Testis (tissue), 3 donors: ENCODE data around the gene FLT4. TPM values are rescaled to one million over a fixed set of nuclear protein-coding genes. Genes with fewer than 3 reads are reported as not detected.

Source experiments
- DNase-seq: peaks from one replicate; pipeline ENCODE4 v3.0.0-alpha.2; 2019
- H3K27ac ChIP-seq, 2 donors: fragments of 200-600 bp; sonication (generic); one replicate each; pipeline ENCODE4 v1.5.1; 2019
- H3K27me3 ChIP-seq: fragments of 200-600 bp; sonication (generic); one replicate; pipeline ENCODE4 v1.5.1; 2019
- H3K36me3 ChIP-seq: fragments of 200-600 bp; sonication (generic); one replicate; pipeline ENCODE4 v1.5.1; 2017; ENCODE audit warnings: low read depth; ENCODE audit errors: missing control alignments
- H3K4me1 ChIP-seq: fragments of 200-600 bp; sonication (generic); one replicate; pipeline ENCODE4 v1.5.1; 2019
- H3K4me3 ChIP-seq, 2 donors: fragments of 200-600 bp; sonication (generic); one replicate each; pipeline ENCODE4 v1.5.1; 2017 to 2019
- H3K9me3 ChIP-seq: fragments of 200-600 bp; sonication (generic); one replicate; pipeline ENCODE4 v1.5.1; 2017
- POLR2A ChIP-seq: fragments of 450-650 bp; IDR thresholded peaks from one replicate; pipeline ENCODE4 v1.6.1; 2017; ENCODE audit warnings: antibody characterized with exemption, mild to moderate bottlenecking, moderate library complexity
- WGBS, 2 donors: methylation state at CpG; one replicate each; pipeline ENCODE4 v1.1.5; 2018; 5-methylcytosine and 5-hydroxymethylcytosine counted together
- intact Hi-C: fragments of 100-400 bp; cut with DNase I; formaldehyde crosslinking; loops from one replicate; pipeline ENCODE4 v1.15.1; 2023; ENCODE audit warnings: low total_unique reads
- polyA plus RNA-seq: library from polyadenylated mRNA; stranded (reverse); fragments of 350-450 nt; fragmentation: Illumina TruSeq; extraction: RNeasy Lipid Tissue Mini Kit (QIAGEN cat#74804); gene quantifications from one replicate; pipeline ENCODE4 v1.2.3, GENCODE V29; 2014; ENCODE audit warnings: low read depth, low replicate concordance; ENCODE audit not compliant: insufficient read depth
- total RNA-seq, 2 donors: library from RNA; depleted of rRNA; stranded (reverse); fragments of >200 nt; gene quantifications; one replicate each; pipeline ENCODE4 v1.2.3, GENCODE V29; 2016
- TF ChIP-seq, protein P1 (sequence below), 3 experiments: fragments of 450-650 bp in 2 of 3; fragments of 200-600 bp in 1 of 3; sonication (generic) in 1 of 3; IDR thresholded peaks; one replicate each; pipeline ENCODE4 v1.5.1; 2016 to 2019; ENCODE audit warnings: antibody characterized with exemption in 3 of 3, mild to moderate bottlenecking in 2 of 3, moderate library complexity in 1 of 3

FLT4 gene
- total and polyA plus RNA-seq, 3 donors from 2014 or later = 11.9 to 24.2 (median 23.5) TPM

DNA sequence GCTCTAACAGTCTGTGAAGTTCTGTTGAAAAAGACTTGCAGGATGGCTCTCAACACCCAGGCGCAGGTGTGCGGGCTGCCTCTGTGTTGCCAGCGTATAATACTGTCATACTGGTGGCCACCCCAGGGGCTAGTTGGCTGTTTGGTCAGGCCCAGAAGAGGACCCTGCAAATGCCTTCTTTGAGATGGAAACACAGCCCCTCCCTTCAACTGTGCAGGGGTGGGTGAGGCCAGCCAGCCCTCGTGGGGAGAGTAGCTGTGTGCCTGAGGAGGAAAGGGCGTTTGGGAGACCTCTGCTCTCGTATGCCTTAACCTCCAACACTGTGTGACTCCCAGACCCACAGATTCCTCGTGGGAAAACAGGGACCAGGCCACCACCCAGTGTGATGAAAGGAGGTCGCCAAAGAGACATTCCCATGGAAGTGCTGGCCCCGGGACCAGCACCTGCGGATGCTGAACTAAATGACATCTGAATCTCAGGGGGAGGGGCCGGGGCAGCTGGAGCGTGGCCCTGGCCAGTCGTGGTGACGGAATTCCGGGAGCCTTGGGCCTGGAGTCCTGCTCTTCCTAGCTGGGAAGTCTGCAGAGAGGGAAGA, 46.8 kb downstream of the FLT4 start:
- TF ChIP-seq POLR2A = no peak
- TF ChIP-seq, protein P1, sequence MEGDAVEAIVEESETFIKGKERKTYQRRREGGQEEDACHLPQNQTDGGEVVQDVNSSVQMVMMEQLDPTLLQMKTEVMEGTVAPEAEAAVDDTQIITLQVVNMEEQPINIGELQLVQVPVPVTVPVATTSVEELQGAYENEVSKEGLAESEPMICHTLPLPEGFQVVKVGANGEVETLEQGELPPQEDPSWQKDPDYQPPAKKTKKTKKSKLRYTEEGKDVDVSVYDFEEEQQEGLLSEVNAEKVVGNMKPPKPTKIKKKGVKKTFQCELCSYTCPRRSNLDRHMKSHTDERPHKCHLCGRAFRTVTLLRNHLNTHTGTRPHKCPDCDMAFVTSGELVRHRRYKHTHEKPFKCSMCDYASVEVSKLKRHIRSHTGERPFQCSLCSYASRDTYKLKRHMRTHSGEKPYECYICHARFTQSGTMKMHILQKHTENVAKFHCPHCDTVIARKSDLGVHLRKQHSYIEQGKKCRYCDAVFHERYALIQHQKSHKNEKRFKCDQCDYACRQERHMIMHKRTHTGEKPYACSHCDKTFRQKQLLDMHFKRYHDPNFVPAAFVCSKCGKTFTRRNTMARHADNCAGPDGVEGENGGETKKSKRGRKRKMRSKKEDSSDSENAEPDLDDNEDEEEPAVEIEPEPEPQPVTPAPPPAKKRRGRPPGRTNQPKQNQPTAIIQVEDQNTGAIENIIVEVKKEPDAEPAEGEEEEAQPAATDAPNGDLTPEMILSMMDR (IDR thresholded peaks at IDR 0.05) = no peak
- WGBS, 2 donors = 57 to 77% methylated on average over 13 to 15 of the region's 15 CpGs
- H3K27ac ChIP-seq = no peak overlapping the region
- intact Hi-C loops = no loop called here
- H3K4me1 ChIP-seq = peaks cover 10% of the 10 kb centered on the region
- H3K9me3 ChIP-seq = no peaks in the 10 kb centered on the region
- no peaks in the 10 kb centered on the region for H3K36me3 ChIP-seq
- no peaks in the 10 kb centered on the region for H3K27me3 ChIP-seq
- DNase-seq = no peak
- no peak overlapping the region for H3K4me3 ChIP-seq

DNA sequence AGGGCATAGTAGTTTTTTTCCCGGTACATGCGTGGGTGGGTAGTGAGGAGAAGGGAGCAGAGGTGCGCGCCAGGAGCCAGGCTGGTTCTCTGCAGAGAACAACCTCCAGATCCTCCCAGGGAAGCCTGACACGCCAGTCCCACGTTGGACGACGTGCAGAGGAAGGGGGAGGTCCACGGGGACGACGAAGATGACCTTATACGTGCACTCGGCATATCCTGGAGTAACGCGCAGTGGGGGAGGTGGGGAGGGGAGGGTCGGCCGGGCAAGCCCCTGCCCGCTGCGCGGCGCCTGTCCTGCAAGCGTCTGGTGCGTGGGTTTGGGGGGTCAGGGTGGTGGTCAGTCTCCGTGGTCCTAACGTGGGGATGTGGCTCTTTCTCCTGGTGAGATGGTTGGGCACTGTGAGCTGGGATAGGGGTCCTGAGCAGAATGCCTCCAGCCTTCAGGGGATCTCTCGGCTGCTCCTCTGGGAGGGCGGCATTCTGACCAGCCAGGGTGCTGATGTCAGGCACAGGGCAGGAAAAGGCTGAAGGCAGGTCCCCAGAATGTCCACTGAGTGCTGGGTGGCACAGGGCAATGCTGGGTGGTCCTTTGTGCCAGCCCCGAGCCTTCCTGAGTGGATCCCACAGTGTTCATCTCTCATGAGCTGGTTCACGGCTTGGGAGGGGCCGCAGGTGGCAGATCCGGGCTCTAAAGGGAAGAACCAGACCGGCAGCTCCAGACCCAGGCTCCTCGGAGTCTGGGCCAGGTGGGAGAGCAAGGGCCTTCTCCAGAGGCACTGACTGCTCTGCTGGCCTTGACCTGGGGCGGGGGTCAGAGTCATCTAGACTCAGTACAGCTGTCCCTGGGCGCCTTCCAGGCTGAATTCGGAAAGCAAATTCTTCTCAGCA, 47.6 kb downstream of the FLT4 start:
- Histone ChIP-seq H3K27me3 (no peaks in the 10 kb centered on the region), H3K27ac (no peak overlapping the region), H3K36me3 (no peaks in the 10 kb centered on the region), H3K4me1 (peaks cover 10% of the 10 kb centered on the region), H3K4me3 (no peak overlapping the region), H3K9me3 (no peaks in the 10 kb centered on the region)
- TF ChIP-seq, protein P1 (IDR thresholded peaks at IDR 0.05) = no peak
- TF ChIP-seq POLR2A = no peak
- WGBS, 2 donors = 67 to 68% methylated on average over 32 to 36 of the region's 36 CpGs
- intact Hi-C loops = no loop called here
- DNase-seq = peak; percentile 41

GRCh38 chr5:180600554-180601041, 48.8 kb downstream of the FLT4 start:
- no peaks in the 10 kb centered on the region for H3K36me3 ChIP-seq
- H3K9me3 ChIP-seq = no peaks in the 10 kb centered on the region
- H3K4me3 ChIP-seq = no peak overlapping the region
- peaks cover 10% of the 10 kb centered on the region for H3K4me1 ChIP-seq
- no peak overlapping the region for H3K27ac ChIP-seq
- WGBS, 2 donors = 88 to 97% methylated on average over 12 of the region's 12 CpGs
- TF ChIP-seq, protein P1 (IDR thresholded peaks at IDR 0.05) = no peak
- TF ChIP-seq POLR2A = no peak
- no peak for DNase-seq
- intact Hi-C loops = no loop called here
- H3K27me3 ChIP-seq = no peaks in the 10 kb centered on the region

DNA sequence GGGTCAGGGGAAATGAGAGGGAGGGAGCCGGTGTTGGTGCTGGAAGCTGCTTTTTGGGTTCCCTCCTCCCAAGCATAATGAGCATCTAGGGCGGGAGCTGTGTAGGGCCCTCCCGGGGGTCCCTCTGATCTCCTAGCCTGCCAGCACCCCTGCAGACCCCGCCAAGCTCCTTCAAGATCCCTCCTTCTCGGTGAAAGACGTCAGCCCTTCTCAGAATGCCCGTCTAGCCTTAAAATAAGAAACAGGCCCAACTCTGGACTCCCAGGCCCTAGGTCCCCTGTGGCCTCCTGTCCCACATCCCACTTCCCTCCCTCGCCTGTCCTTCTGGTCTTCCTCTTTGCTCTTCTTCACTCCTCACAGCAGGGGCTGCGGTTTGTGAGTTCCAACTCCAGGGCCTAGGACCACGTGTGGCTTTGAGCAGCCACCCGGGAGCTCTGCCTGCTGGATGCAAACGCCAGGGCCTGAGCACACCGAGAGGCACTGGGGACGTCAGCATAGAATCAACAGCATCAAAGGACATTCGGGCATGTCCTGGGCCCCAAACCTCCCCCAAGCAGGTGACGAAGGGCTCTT, 49.3 kb downstream of the FLT4 start:
- intact Hi-C loops = no loop called here
- TF ChIP-seq, protein P1 (IDR thresholded peaks at IDR 0.05) = no peak
- no peak for TF ChIP-seq POLR2A
- H3K4me3 ChIP-seq = no peak overlapping the region
- no peaks in the 10 kb centered on the region for H3K27me3 ChIP-seq
- H3K27ac ChIP-seq = no peak overlapping the region
- H3K4me1 ChIP-seq = peaks cover 10% of the 10 kb centered on the region
- H3K36me3 ChIP-seq = no peaks in the 10 kb centered on the region
- WGBS, 2 donors = 90% methylated on average over 16 of the region's 16 CpGs
- peak; percentile 7 for DNase-seq
- H3K9me3 ChIP-seq = no peaks in the 10 kb centered on the region
